GM12892 (cell line): Measurements from ENCODE around the gene CEBPZOS.
A peak's percentile ranks its signal among the peaks of the same experiment; 100 is the strongest.

Experiments used
- POLR2A ChIP-seq: IDR thresholded peaks from 2 replicates; pipeline ENCODE4 v1.6.1; 2011; ENCODE audit warnings: low read depth, low read length, control low read depth
- POLR2AphosphoS5 ChIP-seq: IDR thresholded peaks from 2 replicates; pipeline ENCODE4 v1.6.1; 2011; ENCODE audit warnings: low read depth, low read length, control low read depth

DNA sequence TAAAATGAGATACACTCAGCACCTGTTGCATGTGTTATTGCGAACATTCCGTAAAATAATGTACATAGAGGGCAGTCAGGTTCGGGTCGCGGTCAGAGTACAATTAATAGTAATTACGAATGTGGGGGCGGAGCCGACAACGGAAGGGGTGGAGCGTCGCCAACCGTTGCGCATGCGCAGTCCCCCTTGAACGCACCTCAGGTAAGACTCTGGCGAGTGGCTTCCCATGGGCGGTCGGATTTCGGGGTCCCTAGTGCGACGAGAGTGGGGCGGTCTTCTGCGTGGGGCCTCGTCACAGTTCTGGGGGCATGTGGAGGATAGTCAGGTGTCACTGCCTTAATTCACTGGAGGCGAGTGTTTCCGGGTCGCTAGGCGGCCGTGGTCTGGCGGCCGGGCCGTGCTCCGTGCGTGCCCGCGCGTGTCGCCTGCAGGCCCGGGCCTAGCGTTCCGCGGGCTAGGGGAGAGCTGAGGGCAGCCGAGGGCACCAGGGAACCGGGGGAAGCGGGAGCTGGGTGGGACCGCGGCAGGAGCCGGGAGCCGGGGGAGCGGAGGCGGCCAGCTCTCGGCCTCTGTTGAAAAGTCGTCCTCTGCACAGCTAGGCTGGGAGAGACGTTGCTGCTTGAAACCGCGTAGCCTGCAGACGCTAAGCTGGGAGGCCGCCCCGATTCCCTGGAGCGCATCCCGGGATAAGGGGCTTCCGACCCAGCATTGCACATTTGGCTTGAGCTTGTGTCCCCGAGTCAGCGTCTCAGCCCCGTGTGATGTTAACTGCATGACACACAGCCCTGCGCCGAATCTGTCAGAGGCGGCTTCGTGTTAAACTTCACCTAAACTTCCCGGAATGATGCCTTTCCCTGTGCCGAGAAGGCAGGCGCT lies at the start of gene CEBPZOS:
- TF ChIP-seq POLR2A (peak; percentile 82), POLR2AphosphoS5 (peak; percentile 82)
